Measurements from ENCODE around the gene CENATAC. TPM values are rescaled to one million over a fixed set of nuclear protein-coding genes. Genes with fewer than 3 reads are reported as not detected.
"Not testable (repeated sequence)": the region's sequence is repeated elsewhere in the genome, so short reads cannot be mapped to it uniquely, and the experiment has no call there.

CENATAC gene
- total RNA-seq, 2 experiments from 2014 or later, result 47.7 to 60.6 TPM

- Histone ChIP-seq H3K9me2 (ENCODE audit: insufficient read depth, low read length) (no peaks in the 10 kb centered on the region), H3K27ac (ENCODE audit: low read depth, low read length, poor library complexity, severe bottlenecking) (no peak overlapping the region), H3K9me3 (ENCODE audit: low read length) (no peaks in the 10 kb centered on the region), H4K20me1 (ENCODE audit: insufficient read depth, low read length) (no peaks in the 10 kb centered on the region), H3K4me2 (ENCODE audit: low read length) (no peak overlapping the region), H3K36me3 (ENCODE audit: insufficient read depth, low read length) (no peaks in the 10 kb centered on the region), H3K4me3 (ENCODE audit: low read depth, low read length, poor library complexity, severe bottlenecking) (no peak overlapping the region), H3K4me1 (ENCODE audit: insufficient read depth, low read length, poor library complexity, severe bottlenecking) (peaks cover 6% of the 10 kb centered on the region), H2AFZ (ENCODE audit: low read length) (no peak overlapping the region), H3K79me2 (ENCODE audit: insufficient read depth, low read depth, low read length) (no peaks in the 10 kb centered on the region)
- ChIA-PET CTCF (ENCODE audit: unreplicated experiment) (no interaction called here), POLR2A (interaction anchor here (0.6 to 1.1 kb wide), 3 partner anchors 16 to 56 kb away, joined by 4 to 5 read pairs (median 4); no protein-coding TSS in a partner anchor)
- DNase-seq (ENCODE audit: low spot score), result no peak
- TF ChIP-seq EZH2phosphoT487 (IDR thresholded peaks at IDR 0.05; ENCODE audit: borderline replicate concordance, low read depth, low read length), result no peak
- TF ChIP-seq, protein P1, sequence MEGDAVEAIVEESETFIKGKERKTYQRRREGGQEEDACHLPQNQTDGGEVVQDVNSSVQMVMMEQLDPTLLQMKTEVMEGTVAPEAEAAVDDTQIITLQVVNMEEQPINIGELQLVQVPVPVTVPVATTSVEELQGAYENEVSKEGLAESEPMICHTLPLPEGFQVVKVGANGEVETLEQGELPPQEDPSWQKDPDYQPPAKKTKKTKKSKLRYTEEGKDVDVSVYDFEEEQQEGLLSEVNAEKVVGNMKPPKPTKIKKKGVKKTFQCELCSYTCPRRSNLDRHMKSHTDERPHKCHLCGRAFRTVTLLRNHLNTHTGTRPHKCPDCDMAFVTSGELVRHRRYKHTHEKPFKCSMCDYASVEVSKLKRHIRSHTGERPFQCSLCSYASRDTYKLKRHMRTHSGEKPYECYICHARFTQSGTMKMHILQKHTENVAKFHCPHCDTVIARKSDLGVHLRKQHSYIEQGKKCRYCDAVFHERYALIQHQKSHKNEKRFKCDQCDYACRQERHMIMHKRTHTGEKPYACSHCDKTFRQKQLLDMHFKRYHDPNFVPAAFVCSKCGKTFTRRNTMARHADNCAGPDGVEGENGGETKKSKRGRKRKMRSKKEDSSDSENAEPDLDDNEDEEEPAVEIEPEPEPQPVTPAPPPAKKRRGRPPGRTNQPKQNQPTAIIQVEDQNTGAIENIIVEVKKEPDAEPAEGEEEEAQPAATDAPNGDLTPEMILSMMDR (conservative IDR thresholded peaks at IDR 0.05; ENCODE audit: low read length), result no peak
- BruUV-seq (replicated peaks), result no TSS peak
- intact Hi-C loops (cut with micrococcal nuclease; ENCODE audit: unreplicated experiment), result no loop called here
Measured at GRCh38 chr11:119034813-119035212, 36.9 kb downstream of the CENATAC start.

GRCh38 chr11:119038884-119039283, 40.9 kb downstream of the CENATAC start:
- ChIA-PET CTCF (ENCODE audit: unreplicated experiment) (no interaction called here), POLR2A (no interaction called here)
- BruUV-seq (replicated peaks), result no TSS peak
- no peak for TF ChIP-seq EZH2phosphoT487 (IDR thresholded peaks at IDR 0.05; ENCODE audit: borderline replicate concordance, low read depth, low read length)
- TF ChIP-seq, protein P1 (conservative IDR thresholded peaks at IDR 0.05; ENCODE audit: low read length), result no peak
- H3K4me2 ChIP-seq (ENCODE audit: low read length), result no peak overlapping the region
- no peaks in the 10 kb centered on the region for H3K9me3 ChIP-seq (ENCODE audit: low read length)
- intact Hi-C loops (cut with micrococcal nuclease; ENCODE audit: unreplicated experiment), result no loop called here
- no peak for DNase-seq (ENCODE audit: low spot score)
- H3K4me3 ChIP-seq (ENCODE audit: low read depth, low read length, poor library complexity, severe bottlenecking), result no peak overlapping the region
- H3K27ac ChIP-seq (ENCODE audit: low read depth, low read length, poor library complexity, severe bottlenecking), result no peak overlapping the region
- no peaks in the 10 kb centered on the region for H3K79me2 ChIP-seq (ENCODE audit: insufficient read depth, low read depth, low read length)
- no peaks in the 10 kb centered on the region for H3K4me1 ChIP-seq (ENCODE audit: insufficient read depth, low read length, poor library complexity, severe bottlenecking)
- no peaks in the 10 kb centered on the region for H4K20me1 ChIP-seq (ENCODE audit: insufficient read depth, low read length)
- H3K36me3 ChIP-seq (ENCODE audit: insufficient read depth, low read length), result no peaks in the 10 kb centered on the region
- H3K9me2 ChIP-seq (ENCODE audit: insufficient read depth, low read length), result no peaks in the 10 kb centered on the region
- H2AFZ ChIP-seq (ENCODE audit: low read length), result no peak overlapping the region

- H3K4me3 ChIP-seq (ENCODE audit: low read depth, low read length, poor library complexity, severe bottlenecking); H4K20me1 ChIP-seq (ENCODE audit: insufficient read depth, low read length); intact Hi-C loops (cut with micrococcal nuclease; ENCODE audit: unreplicated experiment); H3K36me3 ChIP-seq (ENCODE audit: insufficient read depth, low read length); CTCF ChIA-PET (ENCODE audit: unreplicated experiment); H3K9me3 ChIP-seq (ENCODE audit: low read length); H3K4me2 ChIP-seq (ENCODE audit: low read length); H3K4me1 ChIP-seq (ENCODE audit: insufficient read depth, low read length, poor library complexity, severe bottlenecking); POLR2A ChIA-PET; BruUV-seq (replicated peaks); H3K79me2 ChIP-seq (ENCODE audit: insufficient read depth, low read depth, low read length); DNase-seq (ENCODE audit: low spot score); H3K9me2 ChIP-seq (ENCODE audit: insufficient read depth, low read length): not testable (repeated sequence)
- Histone ChIP-seq H3K27ac (ENCODE audit: low read depth, low read length, poor library complexity, severe bottlenecking) (peak overlapping the region; percentile 47), H2AFZ (ENCODE audit: low read length) (0 out of 2 replicates have a peak overlapping the region, but pooled peaks have one; percentile 9)
Measured at GRCh38 chr11:119039471-119039870, 41.5 kb downstream of the CENATAC start.
